GM12878 (cell line): ENCODE data around the gene CHAD. TPM values are rescaled to one million over a fixed set of nuclear protein-coding genes. Genes with fewer than 3 reads are reported as not detected.

Experiments
- ATF3 ChIP-seq: IDR thresholded peaks from 2 replicates; pipeline ENCODE4 v1.6.1; 2011; ENCODE audit warnings: low read depth, mild to moderate bottlenecking, low read length, moderate library complexity, borderline replicate concordance; ENCODE audit errors: extremely low read depth
- BACH1 ChIP-seq: fragments of 450-650 bp; IDR thresholded peaks from 2 replicates; pipeline ENCODE4 v1.6.1; 2017; ENCODE audit warnings: mild to moderate bottlenecking, borderline replicate concordance
- CEBPB ChIP-seq, 2 experiments: fragments of 150-350 bp in 1 of 2; IDR thresholded peaks; 2 replicates each; pipeline ENCODE4 v1.6.1; 2012 to 2014; ENCODE audit warnings: low read depth in 2 of 2, low read length in 2 of 2, borderline replicate concordance in 1 of 2, inconsistent platforms in 1 of 2
- CREM ChIP-seq: IDR thresholded peaks from 2 replicates; pipeline ENCODE4 v1.6.1; 2014; ENCODE audit warnings: antibody characterized with exemption, low read depth
- E4F1 ChIP-seq: fragments of 450-650 bp; IDR thresholded peaks from 2 replicates; pipeline ENCODE4 v1.6.1; 2018; ENCODE audit warnings: borderline replicate concordance, mild to moderate bottlenecking; ENCODE audit not compliant: partially characterized antibody
- EED ChIP-seq: sonication (generic); IDR thresholded peaks from 2 replicates; pipeline ENCODE4 v1.6.1; 2016; ENCODE audit warnings: antibody characterized with exemption, low read depth
- EP300 ChIP-seq, 2 experiments: fragments of 150-350 bp in 1 of 2; IDR thresholded peaks; 2 replicates each; pipeline ENCODE4 v1.6.1; 2011 to 2012; ENCODE audit warnings: low read depth in 2 of 2, low read length in 2 of 2, borderline replicate concordance in 1 of 2, improper control_type of control experiment in 1 of 2, inconsistent platforms in 1 of 2; ENCODE audit not compliant: control insufficient read depth in 1 of 2
- FOXK2 ChIP-seq: fragments of 450-650 bp; IDR thresholded peaks from 2 replicates; pipeline ENCODE4 v1.6.1; 2017; ENCODE audit warnings: mild to moderate bottlenecking, moderate library complexity
- GABPA ChIP-seq: IDR thresholded peaks from 2 replicates; pipeline ENCODE4 v1.6.1; 2014; ENCODE audit warnings: antibody characterized with exemption, low read depth, mild to moderate bottlenecking, inconsistent platforms
- HDAC2 ChIP-seq: fragments of 200-600 bp; sonication (generic); IDR thresholded peaks from 2 replicates; pipeline ENCODE4 v1.6.1; 2017
- LARP7 ChIP-seq: fragments of 450-650 bp; IDR thresholded peaks from 2 replicates; pipeline ENCODE4 v1.6.1; 2017; ENCODE audit warnings: mild to moderate bottlenecking
- MTA2 ChIP-seq: fragments of 450-650 bp; IDR thresholded peaks from 2 replicates; pipeline ENCODE4 v1.6.1; 2016; ENCODE audit warnings: low read depth, mild to moderate bottlenecking, moderate library complexity
- MYC ChIP-seq: IDR thresholded peaks from 2 replicates; pipeline ENCODE4 v1.6.1; 2011; ENCODE audit warnings: mild to moderate bottlenecking, low read length, moderate library complexity, inconsistent platforms; ENCODE audit not compliant: insufficient read depth, insufficient replicate concordance, insufficient read length, severe bottlenecking
- NBN ChIP-seq: fragments of 450-650 bp; IDR thresholded peaks from 2 replicates; pipeline ENCODE4 v1.6.1; 2016
- NFIC ChIP-seq: IDR thresholded peaks from 2 replicates; pipeline ENCODE4 v1.6.1; 2012; ENCODE audit warnings: low read depth, mild to moderate bottlenecking, inconsistent platforms, low read length, moderate library complexity
- POLR2AphosphoS5 ChIP-seq: IDR thresholded peaks from 2 replicates; pipeline ENCODE4 v1.6.1; 2011; ENCODE audit warnings: mild to moderate bottlenecking, low read length, inconsistent platforms
- RAD21 ChIP-seq: IDR thresholded peaks from 2 replicates; pipeline ENCODE4 v1.6.1; 2011; ENCODE audit warnings: mild to moderate bottlenecking, low read depth, low read length, moderate library complexity; ENCODE audit not compliant: insufficient read depth
- SKIL ChIP-seq: fragments of 450-650 bp; IDR thresholded peaks from 2 replicates; pipeline ENCODE4 v1.6.1; 2017; ENCODE audit warnings: mild to moderate bottlenecking, low read depth, inconsistent platforms; ENCODE audit not compliant: poor library complexity, severe bottlenecking
- SPI1 ChIP-seq: IDR thresholded peaks from 2 replicates; pipeline ENCODE4 v1.6.1; 2011; ENCODE audit warnings: low read depth, mild to moderate bottlenecking, low read length, moderate library complexity, borderline replicate concordance; ENCODE audit not compliant: insufficient read depth
- ZNF687 ChIP-seq: fragments of 450-650 bp; IDR thresholded peaks from 2 replicates; pipeline ENCODE4 v1.6.1; 2017; ENCODE audit warnings: mild to moderate bottlenecking, moderate library complexity
- polyA plus RNA-seq, 11 experiments: library from polyadenylated mRNA; depleted of rRNA in 4 of 11; unstranded in 6 of 11; stranded (reverse) in 5 of 11; fragments of >200 nt; fragmentation: Nextera tagmentation in 4 of 11; fragmentation: Illumina TruSeq in 1 of 11; extraction: Ambion mirVana in 4 of 11; extraction: Trizol in 1 of 11; gene quantifications; 1 replicate in 1 of 11; 2 replicates in 10 of 11; pipeline versions ENCODE4 v1.2.1 to v1.2.3, GENCODE V29; 2011 to 2016; ENCODE audit warnings: inconsistent platforms in 2 of 11, missing spikeins in 2 of 11, low read depth in 1 of 11
- total RNA-seq, 4 experiments: library from RNA; depleted of rRNA in 3 of 4; stranded (reverse); fragments of >200 nt in 3 of 4; fragmentation: Illumina TruSeq in 1 of 4; extraction: Trizol in 1 of 4; gene quantifications; 2 replicates each; pipeline versions ENCODE4 v1.2.1 to v1.2.3, GENCODE V29; 2013 to 2021

Gene CHAD
- total and polyA plus RNA-seq, 10 of the 15 experiments (the other 5 are each of a cell fraction or from before 2014, with no cell fraction given), result 0.06 TPM; not detected in 9

- no peak for TF ChIP-seq RAD21
- no peak for TF ChIP-seq HDAC2
- TF ChIP-seq GABPA, result no peak
- TF ChIP-seq EED, result 0 out of 2 replicates have a peak, but pooled peaks have one; percentile 28
- TF ChIP-seq ZNF687, result no peak
- TF ChIP-seq NBN, result no peak
- peak; percentile 55 for TF ChIP-seq SKIL
- no peak for TF ChIP-seq SPI1
- TF ChIP-seq ATF3, result no peak
- TF ChIP-seq E4F1, result no peak
- TF ChIP-seq FOXK2, result no peak
- no peak for TF ChIP-seq CEBPB (IDR thresholded peaks at IDR 0.05; ENCODE audit: borderline replicate concordance in 1 of 2, low read depth in 2 of 2, low read length in 2 of 2)
- no peak for TF ChIP-seq POLR2AphosphoS5
- no peak for TF ChIP-seq BACH1
- no peak for TF ChIP-seq MYC
- TF ChIP-seq CREM, result peak; percentile 69
- TF ChIP-seq LARP7, result no peak
- TF ChIP-seq NFIC, result 0 out of 2 replicates have a peak, but pooled peaks have one; percentile 19
- TF ChIP-seq MTA2, result peak; percentile 71
- TF ChIP-seq EP300 (IDR thresholded peaks at IDR 0.05; ENCODE audit: borderline replicate concordance in 1 of 2, control insufficient read depth in 1 of 2, low read depth in 2 of 2, low read length in 2 of 2), result peak in 1 of 2 experiments; percentile 11; a peak in 1 of 4 replicates
Observed at GRCh38 chr17:50511058-50511457, 42.4 kb upstream of the CHAD start (continued).
